DMS 273 (cell line): ENCODE data around the gene TYRP1.
"Not testable (repeated sequence)": the region's sequence is repeated elsewhere in the genome, so short reads cannot be mapped to it uniquely, and the experiment has no call there.

Experiments used
- DNase-seq: peaks from one replicate; lab custom pipeline; 2025; ENCODE audit not compliant: unreplicated experiment; lab: John Stamatoyannopoulos, UW

Gene TYRP1, protein sequence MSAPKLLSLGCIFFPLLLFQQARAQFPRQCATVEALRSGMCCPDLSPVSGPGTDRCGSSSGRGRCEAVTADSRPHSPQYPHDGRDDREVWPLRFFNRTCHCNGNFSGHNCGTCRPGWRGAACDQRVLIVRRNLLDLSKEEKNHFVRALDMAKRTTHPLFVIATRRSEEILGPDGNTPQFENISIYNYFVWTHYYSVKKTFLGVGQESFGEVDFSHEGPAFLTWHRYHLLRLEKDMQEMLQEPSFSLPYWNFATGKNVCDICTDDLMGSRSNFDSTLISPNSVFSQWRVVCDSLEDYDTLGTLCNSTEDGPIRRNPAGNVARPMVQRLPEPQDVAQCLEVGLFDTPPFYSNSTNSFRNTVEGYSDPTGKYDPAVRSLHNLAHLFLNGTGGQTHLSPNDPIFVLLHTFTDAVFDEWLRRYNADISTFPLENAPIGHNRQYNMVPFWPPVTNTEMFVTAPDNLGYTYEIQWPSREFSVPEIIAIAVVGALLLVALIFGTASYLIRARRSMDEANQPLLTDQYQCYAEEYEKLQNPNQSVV

DNA sequence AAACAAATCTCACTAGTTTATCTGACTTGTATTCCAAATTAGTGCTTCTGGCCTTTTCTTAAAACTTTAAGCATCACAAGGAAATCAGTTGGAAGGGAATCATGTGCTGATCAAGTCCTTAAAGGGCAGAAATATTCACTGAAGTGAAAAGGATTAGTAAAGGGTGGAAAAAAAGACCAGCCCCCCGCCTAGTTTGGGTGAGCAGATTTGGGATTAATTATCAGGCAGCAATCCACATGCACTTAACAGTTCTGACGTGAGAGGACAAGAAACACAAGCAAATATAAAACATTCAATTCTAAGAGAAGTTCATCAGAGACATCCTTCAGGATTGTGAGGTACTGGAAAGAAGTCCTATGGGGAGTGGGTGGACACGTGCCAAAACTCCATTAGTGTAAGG, at the start of gene TYRP1:
Gene TYRP1 (plus strand): TSS at position 245 of the 400 bp plus-strand sequence. CDS start 612 bp downstream, outside the sequence.
- peak; percentile 30 for DNase-seq

DNA sequence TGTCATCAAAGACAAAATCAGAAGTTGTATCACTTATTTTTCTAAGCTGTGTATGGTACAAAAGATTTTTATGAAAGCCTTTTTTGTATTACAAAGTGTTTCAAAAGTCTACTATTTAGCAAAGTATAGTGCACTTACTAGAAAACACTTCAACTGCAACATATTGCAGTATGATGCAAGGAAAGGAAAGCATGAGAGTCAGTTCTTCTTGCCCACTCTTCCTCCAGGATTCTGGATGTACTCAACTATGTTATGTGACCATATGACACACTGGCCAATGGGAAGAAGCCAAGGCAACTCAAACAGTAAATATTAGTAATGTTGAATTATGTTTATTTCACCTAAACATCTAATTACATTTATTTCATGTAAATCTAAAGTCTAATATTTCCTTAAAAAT, 49.5 kb upstream of the TYRP1 start:
- no peak for DNase-seq

- DNase-seq, result no peak
Measured at GRCh38 chr9:12648925-12649324, 44.3 kb upstream of the TYRP1 start.

DNA sequence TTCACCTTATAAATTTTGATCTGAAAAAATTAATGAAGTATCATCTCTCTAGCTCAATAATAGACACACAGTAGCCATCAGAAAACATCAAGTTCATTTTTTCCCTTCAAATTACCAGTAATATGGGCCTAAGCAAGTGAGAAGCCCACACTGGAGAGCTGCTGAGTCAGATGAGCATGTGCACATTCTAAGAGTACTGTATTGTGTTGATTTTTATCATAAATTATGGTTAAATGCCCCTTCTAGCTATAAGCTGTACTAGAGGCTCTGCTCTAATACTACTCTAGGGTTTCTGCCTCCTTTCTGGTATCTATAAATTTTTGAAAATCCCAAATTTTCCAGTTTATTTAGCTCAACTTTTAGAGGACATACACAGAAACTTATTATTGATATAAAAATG, 42.1 kb upstream of the TYRP1 start:
- no peak for DNase-seq

- DNase-seq, result no peak
Measured at GRCh38 chr9:12652973-12653372, 40.2 kb upstream of the TYRP1 start.

DNA sequence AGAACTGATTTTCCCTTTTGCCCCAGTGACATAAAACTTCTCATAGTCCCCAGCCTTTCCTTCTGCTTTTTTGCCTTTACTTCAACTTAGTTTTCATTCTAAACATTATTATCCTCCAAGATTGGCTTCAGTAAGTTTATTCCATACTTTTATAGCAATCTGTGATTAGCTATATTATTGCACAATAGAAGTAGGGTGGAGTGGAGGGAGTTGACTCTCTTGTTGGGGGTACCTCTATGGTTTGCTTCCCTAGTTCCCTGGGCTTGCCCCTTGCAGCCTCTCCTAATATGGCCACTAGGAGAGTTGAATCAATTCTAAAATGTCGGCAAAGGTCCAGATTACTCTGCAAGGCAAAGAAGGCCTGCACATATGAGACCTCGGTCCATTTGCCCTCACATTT, 36.4 kb upstream of the TYRP1 start:
- no peak for DNase-seq

GRCh38 chr9:12657233-12657632, 36.0 kb upstream of the TYRP1 start:
- no peak for DNase-seq

GRCh38 chr9:12657998-12658397, 35.2 kb upstream of the TYRP1 start:
- no peak for DNase-seq

- DNase-seq, result no peak
Measured at GRCh38 chr9:12658531-12659209, 34.5 kb upstream of the TYRP1 start.

DNA sequence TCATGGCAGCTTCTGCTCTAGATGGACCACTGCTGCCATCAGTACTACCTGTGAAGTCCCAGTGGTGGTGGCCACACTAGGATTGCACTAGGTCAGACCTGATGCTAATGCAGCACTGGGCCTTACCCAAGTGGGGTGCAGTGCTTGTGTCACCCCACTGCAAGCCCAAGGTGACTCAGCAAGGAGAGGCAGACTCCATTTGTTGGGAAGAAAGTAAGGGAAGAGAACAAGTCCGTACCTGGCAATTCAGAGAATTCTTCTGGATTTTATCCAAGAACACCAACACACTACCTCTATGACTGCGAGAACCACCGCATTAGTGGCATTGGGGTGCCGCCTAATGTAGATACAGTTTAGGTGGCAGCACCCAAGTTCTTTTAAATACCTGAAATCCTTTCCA, 34.0 kb upstream of the TYRP1 start:
- no peak for DNase-seq

GRCh38 chr9:12666813-12667212, 26.4 kb upstream of the TYRP1 start:
- peak; percentile 29 for DNase-seq

DNA sequence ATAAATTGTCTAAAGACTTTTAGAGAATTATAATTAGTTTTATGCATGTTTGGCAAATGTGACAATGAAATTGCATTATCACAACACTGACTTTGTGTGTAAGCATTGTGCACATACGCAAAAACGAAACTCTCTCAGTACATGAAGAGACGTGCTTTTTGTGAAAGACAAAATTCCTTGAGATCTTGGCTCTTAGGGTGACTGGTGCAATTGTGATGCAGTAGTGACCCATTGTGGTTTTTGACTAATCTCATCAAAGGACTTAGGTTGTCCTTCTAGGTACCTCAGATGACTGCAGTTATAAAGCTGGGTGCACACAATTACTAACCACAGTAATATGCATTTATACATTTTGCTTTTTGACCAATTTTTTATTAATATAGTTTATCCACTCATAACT, 25.3 kb upstream of the TYRP1 start:
- DNase-seq, result no peak

GRCh38 chr9:12670006-12670405, 23.2 kb upstream of the TYRP1 start:
- DNase-seq, result peak; percentile 36

DNA sequence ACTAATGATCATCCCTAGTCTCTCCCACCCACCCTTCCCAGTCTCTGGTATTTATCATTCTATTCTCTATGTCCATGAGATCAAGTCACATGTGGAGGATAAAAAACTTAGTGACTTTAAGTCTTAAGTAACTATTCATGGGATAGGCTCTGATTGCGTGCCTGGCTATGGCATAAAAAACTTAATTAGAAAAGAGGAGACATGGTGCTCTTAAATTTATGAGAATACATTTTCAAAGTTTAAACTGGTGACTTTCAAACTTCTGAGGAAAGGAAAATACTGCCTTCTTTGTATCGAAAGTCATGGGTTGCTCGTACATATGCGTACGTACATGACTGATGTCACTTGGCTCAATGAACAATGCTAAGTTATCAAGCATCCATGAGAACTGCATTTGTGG, 18.2 kb upstream of the TYRP1 start:
- DNase-seq, result no peak

DNA sequence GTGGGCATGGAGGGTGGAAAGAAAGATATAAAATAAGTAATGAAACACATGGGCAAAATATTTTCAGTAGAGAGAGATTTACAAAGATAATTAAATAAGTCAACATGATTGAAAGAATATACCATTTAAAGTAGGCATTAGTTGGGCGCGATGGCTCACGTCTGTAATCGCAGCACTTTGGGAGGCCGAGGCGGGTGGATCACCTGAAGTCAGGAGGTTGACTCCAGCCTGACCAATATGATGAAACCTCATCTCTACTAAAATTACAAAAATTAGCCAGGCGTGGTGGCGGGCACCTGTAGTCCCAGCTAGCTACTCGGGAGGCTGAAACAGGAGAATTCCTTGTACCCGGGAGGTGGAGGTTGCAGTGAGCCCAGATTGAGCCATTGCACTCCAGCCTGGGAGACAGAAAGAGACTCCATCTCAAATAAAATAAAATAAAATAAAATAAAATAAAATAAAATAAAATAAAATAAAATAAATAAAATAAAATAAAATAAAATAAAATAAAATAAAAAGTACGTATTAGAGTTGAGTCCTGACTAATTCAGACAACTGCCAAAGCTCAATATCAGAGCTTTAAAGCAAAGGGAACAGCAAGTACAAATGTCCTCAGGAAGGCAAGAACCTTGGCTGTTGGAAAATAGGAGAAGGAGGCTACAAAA, 15.6 kb upstream of the TYRP1 start:
- not testable (repeated sequence) for DNase-seq

GRCh38 chr9:12680341-12680740, 12.8 kb upstream of the TYRP1 start:
- no peak for DNase-seq

GRCh38 chr9:12680757-12681156, 12.4 kb upstream of the TYRP1 start:
- DNase-seq, result no peak

- DNase-seq, result no peak
Measured at GRCh38 chr9:12681620-12682019, 11.6 kb upstream of the TYRP1 start.

- no peak for DNase-seq
Measured at GRCh38 chr9:12684974-12685373, 8.2 kb upstream of the TYRP1 start.

GRCh38 chr9:12689233-12689632, 4.0 kb upstream of the TYRP1 start:
- no peak for DNase-seq

GRCh38 chr9:12694013-12694412, 828 bp downstream of the TYRP1 start:
- DNase-seq, result no peak

DNA sequence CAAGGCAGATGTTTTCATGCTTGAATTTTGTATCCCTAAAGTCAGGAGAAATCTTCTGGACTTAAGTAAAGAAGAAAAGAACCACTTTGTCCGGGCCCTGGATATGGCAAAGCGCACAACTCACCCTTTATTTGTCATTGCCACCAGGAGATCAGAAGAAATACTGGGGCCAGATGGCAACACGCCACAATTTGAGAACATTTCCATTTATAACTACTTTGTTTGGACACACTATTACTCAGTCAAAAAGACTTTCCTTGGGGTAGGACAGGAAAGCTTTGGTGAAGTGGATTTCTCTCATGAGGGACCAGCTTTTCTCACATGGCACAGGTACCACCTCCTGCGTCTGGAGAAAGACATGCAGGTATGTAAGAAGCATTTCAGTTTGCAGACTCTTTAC, 2.3 kb downstream of the TYRP1 start:
- DNase-seq, result peak; percentile 45
